ENCODE measurements around the gene BMP10.

BMP10 gene

DNA sequence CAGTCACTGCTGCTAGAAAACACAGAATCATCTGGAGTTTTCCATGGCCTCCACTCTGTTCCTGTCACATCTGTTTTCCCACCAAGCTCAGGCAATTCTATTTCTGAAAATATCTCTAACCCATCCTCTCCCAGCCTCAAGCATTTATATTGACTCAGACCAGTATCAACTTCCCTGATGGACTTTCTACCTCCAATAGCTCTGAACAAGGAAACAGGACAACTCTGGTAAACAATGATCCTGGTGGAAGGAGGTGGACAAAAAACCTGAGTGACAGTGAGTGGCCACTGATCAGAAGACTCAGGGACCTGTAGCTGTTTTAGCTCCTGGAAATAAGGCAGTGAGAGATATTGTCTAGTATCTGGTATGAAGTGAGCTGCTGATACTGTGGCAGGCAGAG is 23.4 kb downstream of the BMP10 start:
- no peak for DNase-seq

GRCh38 chr2:68846091-68846490 is 25.1 kb downstream of the BMP10 start:
- DNase-seq: no peak

DNA sequence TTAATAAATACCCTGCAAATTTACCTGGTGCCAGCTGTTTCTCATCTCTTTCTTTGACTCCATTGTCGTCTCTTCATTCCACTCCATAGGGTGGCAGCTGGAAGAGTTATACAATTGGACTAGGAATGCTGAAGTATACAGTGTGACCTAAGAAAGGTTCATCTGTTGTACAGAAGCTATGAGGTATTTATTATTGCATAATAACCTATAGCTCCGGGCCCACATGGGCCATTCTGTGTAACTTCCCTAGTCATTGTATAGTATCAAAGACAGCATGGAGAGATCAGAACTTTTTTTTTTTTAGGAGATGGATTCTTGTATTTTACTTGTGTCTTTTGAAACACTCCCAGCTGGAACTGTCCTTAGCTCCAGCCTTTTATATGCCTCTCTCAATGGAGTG is 26.2 kb downstream of the BMP10 start:
- no peak for DNase-seq

- DNase-seq: no peak
These were observed 31.9 kb downstream of the BMP10 start for GRCh38 chr2:68839260-68839833.

DNA sequence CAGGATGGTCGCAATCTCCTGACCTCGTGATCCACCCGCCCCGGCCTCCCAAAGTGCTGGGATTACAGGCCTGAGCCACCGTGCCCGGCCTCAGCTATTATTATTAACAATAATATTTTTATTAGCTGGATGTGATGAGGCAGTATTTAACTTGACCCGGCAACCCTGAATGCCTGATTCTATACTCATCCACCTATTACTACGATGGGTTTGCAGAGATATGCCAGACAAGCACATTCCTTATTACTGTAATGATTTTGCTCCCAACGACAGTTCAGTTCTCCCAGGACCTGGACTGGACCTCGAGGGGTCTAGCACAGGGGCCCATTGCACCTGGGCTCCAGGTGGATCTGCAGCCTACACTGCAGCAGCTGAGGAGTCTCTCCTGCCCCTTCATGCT is 32.6 kb downstream of the BMP10 start:
- DNase-seq: no peak

DNA sequence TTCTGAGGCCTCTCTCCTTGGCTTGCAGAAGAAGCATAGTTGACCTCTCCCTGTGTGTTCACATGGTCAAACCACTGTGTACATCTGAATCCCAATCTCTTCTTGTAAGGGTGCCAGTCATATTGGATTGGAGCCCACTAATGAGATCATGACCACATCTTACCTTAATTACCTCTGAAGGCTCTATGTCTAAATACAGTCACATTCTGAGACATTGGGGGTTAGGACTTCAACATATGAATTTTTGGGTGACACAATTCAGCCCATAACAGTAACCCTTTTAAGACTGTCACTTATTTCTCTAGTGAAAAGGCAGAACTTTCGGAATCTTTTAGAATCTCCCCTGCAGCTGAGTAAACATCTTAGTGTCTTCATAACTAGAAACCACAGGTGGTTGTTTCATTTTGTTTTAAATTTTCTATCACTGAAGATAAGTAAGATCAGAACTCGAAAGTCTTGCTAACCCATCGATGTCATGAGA is 33.3 kb downstream of the BMP10 start:
- DNase-seq: peak; percentile 11

- peak; percentile 41 for DNase-seq
These were observed 33.9 kb downstream of the BMP10 start for GRCh38 chr2:68837164-68837860.

GRCh38 chr2:68835621-68836020 is 35.6 kb downstream of the BMP10 start:
- no peak for DNase-seq

DNA sequence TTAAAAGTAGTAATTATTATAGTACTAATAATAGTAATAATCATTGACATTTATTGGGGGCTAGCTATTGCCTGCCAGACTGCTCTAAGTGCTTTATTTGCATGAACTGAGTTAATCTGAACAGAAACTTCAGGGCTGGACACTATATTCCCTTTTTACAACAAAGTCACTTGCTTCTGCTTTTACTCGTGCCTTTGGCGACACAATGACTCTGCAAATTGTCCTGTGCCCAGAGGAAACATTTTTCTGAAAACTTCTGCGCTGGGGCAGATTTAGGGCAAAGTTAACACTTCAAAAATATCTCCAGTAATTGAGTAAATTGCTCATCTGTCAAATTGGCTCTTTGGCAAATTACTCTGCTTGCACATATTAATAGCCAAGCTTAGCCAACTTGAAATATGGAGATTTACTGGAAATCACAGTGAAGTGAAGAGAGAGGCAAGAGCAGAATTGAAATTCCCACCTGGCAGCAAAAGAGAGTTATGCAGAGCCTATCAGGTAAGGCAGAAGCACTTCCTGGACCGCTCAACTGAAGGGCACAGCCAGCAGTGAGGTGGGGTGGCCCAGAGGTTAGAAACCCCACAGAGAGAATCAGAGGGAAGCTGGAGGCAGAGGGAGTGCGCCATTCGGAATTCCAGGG is 36.3 kb downstream of the BMP10 start:
- no peak for DNase-seq

GRCh38 chr2:68833162-68833561 is 38.0 kb downstream of the BMP10 start:
- no peak for DNase-seq

DNA sequence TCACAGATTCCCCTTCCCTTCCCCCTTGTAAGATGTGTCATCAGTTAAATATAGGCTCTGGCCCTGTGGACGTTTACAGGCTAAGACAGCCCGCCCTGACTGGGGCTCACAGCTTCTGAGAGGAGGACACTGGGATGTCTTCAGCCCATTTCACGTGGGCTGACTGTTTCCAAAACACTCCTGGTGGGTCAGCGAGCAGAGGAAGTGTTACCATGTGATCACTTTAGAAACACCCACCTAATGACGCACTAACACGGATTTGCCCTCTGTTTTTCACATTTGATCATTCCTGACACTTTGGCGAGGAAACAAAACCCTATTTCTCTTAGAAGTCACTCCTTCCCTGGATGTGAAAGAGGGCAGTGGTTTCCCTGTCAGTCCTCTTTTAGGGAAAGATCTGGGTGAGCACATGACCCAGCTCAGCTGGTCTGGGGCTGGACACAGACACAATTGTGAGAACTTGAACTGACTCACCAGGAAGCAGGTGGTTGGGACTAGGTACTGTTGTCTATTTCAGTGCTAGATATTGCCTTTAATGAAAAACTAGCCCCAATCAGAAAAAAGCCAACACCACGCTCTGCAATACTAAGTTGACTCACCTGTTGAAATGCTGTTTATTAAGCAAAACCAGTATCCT is 38.8 kb downstream of the BMP10 start:
- peak; percentile 46 for DNase-seq

- DNase-seq: peak; percentile 19
These were observed 39.4 kb downstream of the BMP10 start for GRCh38 chr2:68831686-68832232.

- no peak for DNase-seq
These were observed 41.4 kb downstream of the BMP10 start for GRCh38 chr2:68829749-68830148.

- peak; percentile 94 for DNase-seq
These were observed 42.1 kb downstream of the BMP10 start for GRCh38 chr2:68828887-68829708.

DNA sequence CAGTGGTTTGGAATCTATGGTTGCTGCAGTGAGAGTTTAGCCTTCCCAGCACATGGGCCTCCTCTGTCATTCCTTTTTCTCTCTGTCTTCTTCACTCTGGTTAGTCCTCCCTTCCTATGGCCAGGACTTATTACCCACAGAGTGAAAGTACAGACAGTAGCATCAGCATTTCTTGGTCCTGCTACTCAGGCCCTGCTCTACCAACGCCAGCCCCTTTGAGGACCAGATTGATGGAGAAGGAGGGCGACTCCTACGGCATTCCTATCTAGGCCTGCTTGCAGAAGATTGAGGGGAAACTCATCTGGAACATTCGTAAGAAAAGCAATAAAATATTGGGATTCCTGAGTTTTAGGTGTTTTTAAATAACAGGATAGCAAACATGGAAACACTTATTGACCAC is 43.5 kb downstream of the BMP10 start:
- DNase-seq: peak; percentile 6

- DNase-seq: no peak
These were observed 45.3 kb downstream of the BMP10 start for GRCh38 chr2:68825866-68826265.

DNA sequence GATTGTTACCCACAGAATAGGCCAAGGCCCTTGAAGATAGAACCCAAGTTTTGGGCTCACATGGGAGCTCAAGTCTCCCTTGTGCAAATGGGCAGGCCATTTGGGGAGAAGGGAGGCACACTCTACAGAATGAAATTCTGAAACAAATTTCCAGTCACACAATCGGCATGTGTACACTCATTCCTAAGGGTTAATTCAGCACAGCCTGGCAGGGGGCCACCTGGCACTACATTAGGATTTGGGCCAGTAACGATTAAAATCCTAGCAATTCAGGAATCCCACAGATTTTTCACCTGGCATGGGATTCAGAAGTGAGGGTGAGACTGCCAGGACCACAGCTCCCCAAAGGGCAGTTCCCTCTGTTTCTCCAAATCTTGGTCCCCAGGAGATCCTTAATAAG is 46.4 kb downstream of the BMP10 start:
- DNase-seq: peak; percentile 74

DNA sequence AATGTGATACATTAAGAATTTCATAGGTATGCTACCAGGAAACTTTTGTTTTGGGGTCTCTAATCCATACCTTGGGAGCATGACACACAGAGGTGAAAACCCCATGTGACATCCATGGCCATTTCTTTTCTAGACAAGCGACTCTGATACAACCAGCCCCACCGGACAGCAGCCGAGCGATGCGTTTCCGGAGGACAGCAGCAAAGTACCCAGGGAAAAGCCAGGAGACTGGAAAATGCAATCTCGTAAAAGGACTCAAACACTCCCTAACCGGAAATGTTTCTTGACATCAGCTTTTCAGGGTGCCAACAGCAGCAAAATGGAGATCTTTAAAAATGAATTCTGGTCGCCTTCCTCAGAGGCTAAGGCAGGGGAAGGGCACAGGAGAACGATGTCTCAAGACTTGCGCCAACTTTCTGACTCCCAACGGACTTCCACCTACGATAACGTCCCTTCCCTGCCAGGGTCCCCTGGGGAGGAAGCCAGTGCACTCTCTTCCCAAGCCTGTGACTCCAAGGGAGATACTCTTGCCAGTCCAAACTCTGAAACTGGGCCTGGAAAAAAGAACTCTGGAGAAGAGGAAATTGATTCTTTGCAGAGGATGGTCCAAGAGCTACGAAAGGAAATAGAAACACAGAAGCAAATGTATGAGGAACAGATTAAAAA is 48.9 kb downstream of the BMP10 start:
- no peak for DNase-seq

GRCh38 chr2:68819556-68819955 is 51.6 kb downstream of the BMP10 start:
- no peak for DNase-seq

DNA sequence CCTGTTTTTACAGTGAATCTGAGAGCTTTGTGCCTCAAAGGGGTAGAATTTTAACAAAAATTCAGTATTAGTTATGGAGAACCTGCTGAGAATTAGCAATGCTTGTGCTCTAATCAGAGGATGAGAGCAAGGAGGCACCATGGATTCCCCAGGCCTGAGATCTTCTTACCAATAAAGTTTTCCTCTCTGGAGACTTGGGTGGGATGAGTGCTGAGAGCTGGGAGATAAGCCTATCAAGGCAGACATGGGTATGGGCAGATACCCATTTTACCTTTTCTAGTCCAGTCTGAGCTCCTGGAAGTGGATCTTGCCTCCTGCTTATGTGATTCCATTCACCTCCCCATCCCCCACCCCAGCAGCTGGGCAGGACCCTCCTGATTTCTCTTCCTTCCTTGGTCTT is 53.9 kb downstream of the BMP10 start:
- no peak for DNase-seq

All from fibroblast of skin of right biceps (primary cell).